Measurements from ENCODE around the gene IFTAP. TPM values are rescaled to one million over a fixed set of nuclear protein-coding genes. Genes with fewer than 3 reads are reported as not detected.
A peak's percentile ranks its signal among the peaks of the same experiment; 100 is the strongest.

The IFTAP gene
- total RNA-seq, 2 experiments from 2014 or later = 2.3 to 3.6 TPM

DNA sequence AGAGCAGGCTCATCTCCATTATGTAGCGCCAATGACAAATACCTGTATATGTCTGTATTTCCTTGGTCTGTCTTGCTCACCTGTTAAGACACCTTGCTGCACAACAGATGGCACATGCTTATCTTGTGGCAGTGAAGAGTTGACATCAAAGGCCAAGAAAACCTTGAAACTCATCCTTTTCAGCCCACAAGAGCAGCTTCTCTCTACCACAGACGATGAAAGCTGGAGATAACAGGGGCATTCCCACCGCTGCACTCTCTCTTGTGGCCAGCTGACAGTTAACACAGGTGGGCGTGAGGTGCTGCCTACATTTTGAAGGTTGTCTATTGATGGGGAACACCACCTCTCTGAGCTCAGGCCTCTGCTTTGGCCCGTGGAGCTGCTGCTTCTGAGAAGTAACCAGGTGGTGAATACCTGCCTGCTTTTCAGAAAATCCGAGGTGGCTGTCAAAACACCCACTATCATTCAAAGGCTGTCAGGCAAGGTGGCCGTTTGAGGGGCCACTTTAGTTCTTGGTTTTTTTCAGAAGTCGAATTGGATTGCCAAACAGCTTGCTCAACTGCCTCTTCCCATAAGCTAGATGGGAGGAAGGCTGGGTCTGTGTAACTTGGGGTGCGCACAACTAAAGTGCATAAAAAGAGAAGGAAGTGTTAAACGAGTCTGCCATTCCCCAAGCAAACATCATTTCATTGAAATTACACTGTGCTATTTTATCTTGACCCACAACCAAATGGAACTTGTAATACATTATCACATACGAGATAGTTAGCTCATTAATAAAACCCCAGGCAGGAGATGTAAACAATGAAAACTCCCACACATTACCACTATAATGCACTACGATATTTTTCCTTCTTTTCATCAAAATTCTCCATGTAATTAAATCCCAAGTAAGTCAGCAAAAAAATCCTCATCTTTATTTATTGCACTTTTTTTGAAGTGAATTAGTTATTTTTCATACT lies 90.8 kb downstream of the IFTAP start:
- H3K4me3 Mint-ChIP-seq = no peak overlapping the region
- ATAC-seq = peak; percentile 87

DNA sequence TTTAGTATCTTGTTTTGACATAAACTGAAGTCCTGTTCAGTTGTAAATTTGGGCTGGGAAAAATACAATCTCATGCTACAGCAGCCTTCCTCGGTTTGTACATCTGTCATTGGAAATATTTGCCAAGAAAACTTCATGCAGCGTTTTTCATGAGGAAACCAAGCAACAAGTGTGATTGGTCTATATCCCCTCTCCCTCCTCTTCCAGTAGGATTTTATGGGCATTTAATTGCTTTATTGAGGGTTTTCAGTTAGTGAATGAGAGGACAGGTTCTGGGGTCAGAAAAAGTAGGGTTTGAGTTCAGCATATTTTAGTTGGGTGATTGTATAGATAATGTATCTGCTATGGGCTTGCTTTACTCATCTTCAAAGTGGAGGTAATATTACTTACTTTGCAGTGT lies 93.8 kb downstream of the IFTAP start:
- no peaks in the 10 kb centered on the region for H3K9me3 Mint-ChIP-seq
- TF ChIP-seq, protein P1, sequence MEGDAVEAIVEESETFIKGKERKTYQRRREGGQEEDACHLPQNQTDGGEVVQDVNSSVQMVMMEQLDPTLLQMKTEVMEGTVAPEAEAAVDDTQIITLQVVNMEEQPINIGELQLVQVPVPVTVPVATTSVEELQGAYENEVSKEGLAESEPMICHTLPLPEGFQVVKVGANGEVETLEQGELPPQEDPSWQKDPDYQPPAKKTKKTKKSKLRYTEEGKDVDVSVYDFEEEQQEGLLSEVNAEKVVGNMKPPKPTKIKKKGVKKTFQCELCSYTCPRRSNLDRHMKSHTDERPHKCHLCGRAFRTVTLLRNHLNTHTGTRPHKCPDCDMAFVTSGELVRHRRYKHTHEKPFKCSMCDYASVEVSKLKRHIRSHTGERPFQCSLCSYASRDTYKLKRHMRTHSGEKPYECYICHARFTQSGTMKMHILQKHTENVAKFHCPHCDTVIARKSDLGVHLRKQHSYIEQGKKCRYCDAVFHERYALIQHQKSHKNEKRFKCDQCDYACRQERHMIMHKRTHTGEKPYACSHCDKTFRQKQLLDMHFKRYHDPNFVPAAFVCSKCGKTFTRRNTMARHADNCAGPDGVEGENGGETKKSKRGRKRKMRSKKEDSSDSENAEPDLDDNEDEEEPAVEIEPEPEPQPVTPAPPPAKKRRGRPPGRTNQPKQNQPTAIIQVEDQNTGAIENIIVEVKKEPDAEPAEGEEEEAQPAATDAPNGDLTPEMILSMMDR (IDR thresholded peaks at IDR 0.05) = no peak
- peaks cover 12% of the 10 kb centered on the region for H3K4me1 Mint-ChIP-seq (ENCODE audit: low read depth)
- POLR2A ChIA-PET = no interaction called here
- intact Hi-C loops (cut with micrococcal nuclease) = no loop called here
- no peaks in the 10 kb centered on the region for H3K36me3 Mint-ChIP-seq (ENCODE audit: low read depth)
- DNase-seq = no peak
- CTCF ChIA-PET = interaction anchor here (1.2 to 2.3 kb wide), 2 partner anchors 58 to 124 kb away, joined by 4 to 9 read pairs; no protein-coding TSS in a partner anchor
- no peak for ATAC-seq
- no peak overlapping the region for H3K4me3 Mint-ChIP-seq
- peaks cover 47% of the 10 kb centered on the region for H3K27me3 Mint-ChIP-seq
- H3K27ac Mint-ChIP-seq = no peak overlapping the region

More for the DNA sequence above, 90.8 kb downstream of the IFTAP start:
- no peaks in the 10 kb centered on the region for H3K36me3 Mint-ChIP-seq (ENCODE audit: low read depth)
- intact Hi-C loops (cut with micrococcal nuclease) = no loop called here
- H3K27me3 Mint-ChIP-seq = peaks cover 52% of the 10 kb centered on the region
- POLR2A ChIA-PET = no interaction called here
- H3K27ac Mint-ChIP-seq = no peak overlapping the region
- TF ChIP-seq, protein P1 (IDR thresholded peaks at IDR 0.05) = no peak
- peak; percentile 77 for DNase-seq
- peaks cover 12% of the 10 kb centered on the region for H3K4me1 Mint-ChIP-seq (ENCODE audit: low read depth)
- CTCF ChIA-PET = interaction anchor here (0.8 to 3.0 kb wide), 5 partner anchors 11 to 121 kb away, joined by 4 to 15 read pairs (median 4); no protein-coding TSS in a partner anchor
- no peaks in the 10 kb centered on the region for H3K9me3 Mint-ChIP-seq

DNA sequence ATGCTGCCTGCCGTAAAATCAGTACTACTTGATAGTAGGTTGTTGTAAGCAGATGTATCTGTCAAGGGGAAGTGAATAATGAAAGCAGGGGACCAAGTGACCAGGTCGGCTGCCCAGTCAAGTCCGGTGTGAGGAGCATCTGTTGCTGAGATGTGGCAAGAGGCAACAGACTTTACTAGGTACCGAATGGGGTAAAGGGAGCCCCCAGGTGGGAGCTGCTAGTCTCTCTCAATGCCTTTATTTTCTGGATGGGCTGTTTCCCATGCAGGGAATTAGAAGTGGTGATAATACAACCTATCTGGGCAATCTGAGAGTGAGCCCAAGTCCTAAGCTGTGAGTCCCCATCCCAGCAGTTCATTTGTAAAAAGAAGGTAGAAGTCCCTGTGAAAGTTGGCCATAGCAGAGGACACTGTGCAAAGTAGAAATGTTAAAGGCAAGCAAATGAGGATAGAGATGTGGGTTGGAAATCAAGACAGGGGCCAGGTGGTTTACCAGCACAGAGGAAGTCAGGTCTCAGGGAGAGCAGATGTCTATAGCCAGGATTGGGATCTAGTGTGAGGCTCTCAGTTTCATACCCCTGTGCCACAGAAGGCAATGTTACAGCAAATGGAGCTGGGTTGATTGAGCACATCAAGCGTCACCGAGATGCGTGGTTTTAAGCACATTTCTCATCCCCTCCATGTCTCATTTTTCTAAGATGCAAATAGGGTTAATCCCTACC lies 94.4 kb downstream of the IFTAP start:
- peaks cover 51% of the 10 kb centered on the region for H3K27me3 Mint-ChIP-seq
- H3K4me1 Mint-ChIP-seq (ENCODE audit: low read depth) = peaks cover 12% of the 10 kb centered on the region

DNA sequence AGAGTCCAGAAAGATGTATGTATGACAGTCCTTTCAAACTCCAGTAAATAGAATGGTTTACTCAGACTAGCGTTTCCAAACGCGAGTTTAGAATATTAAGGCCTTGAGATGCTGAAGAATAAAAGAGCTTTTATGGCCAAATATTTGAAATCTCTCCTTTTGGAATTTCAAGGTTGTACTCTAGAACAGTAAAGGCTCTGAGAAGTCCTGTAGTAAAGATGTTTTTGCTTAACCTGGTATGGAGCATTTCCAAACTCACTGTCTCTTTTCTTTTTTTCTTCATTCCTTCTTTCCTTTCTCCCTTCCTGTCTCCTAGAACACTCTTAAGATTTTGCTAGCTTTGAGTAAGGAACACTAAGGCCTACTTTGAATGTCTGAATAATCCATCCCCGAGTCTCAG lies 95.1 kb downstream of the IFTAP start:
- peaks cover 10% of the 10 kb centered on the region for H3K4me1 Mint-ChIP-seq (ENCODE audit: low read depth)
- no peaks in the 10 kb centered on the region for H3K9me3 Mint-ChIP-seq
- H3K4me3 Mint-ChIP-seq = no peak overlapping the region
- H3K27me3 Mint-ChIP-seq = peaks cover 53% of the 10 kb centered on the region
- H3K27ac Mint-ChIP-seq = no peak overlapping the region
- CTCF ChIA-PET = interaction anchor here (0.9 to 2.7 kb wide), 8 partner anchors 13 to 125 kb away, joined by 3 to 9 read pairs (median 4); no protein-coding TSS in a partner anchor
- POLR2A ChIA-PET = no interaction called here
- TF ChIP-seq, protein P1 (IDR thresholded peaks at IDR 0.05) = no peak
- no peak for DNase-seq
- intact Hi-C loops (cut with micrococcal nuclease) = no loop called here
- ATAC-seq = no peak
- H3K36me3 Mint-ChIP-seq (ENCODE audit: low read depth) = no peaks in the 10 kb centered on the region

More for the DNA sequence above, 94.4 kb downstream of the IFTAP start:
- DNase-seq = no peak
- no peak overlapping the region for H3K4me3 Mint-ChIP-seq
- no peaks in the 10 kb centered on the region for H3K9me3 Mint-ChIP-seq
- intact Hi-C loops (cut with micrococcal nuclease) = no loop called here
- H3K36me3 Mint-ChIP-seq (ENCODE audit: low read depth) = no peaks in the 10 kb centered on the region
- no peak overlapping the region for H3K27ac Mint-ChIP-seq
- no peak for ATAC-seq
- TF ChIP-seq, protein P1 (IDR thresholded peaks at IDR 0.05) = no peak
- ChIA-PET CTCF (interaction anchor here (0.9 to 2.7 kb wide), 7 partner anchors 14 to 124 kb away, joined by 3 to 9 read pairs (median 4); no protein-coding TSS in a partner anchor), POLR2A (interaction anchor here (0.5 kb wide), 1 partner anchor 126 kb away, joined by 3 read pairs; no protein-coding TSS in a partner anchor)

Measured in activated CD8-positive, alpha-beta T cell treated with anti-CD3 and anti-CD28 coated beads for 36 hours (primary cell).